IPS-18a (cell line): Measurements from ENCODE around the gene WDR26.
A peak's percentile ranks its signal among the peaks of the same experiment; 100 is the strongest.
"Not testable (repeated sequence)": the region's sequence is repeated elsewhere in the genome, so short reads cannot be mapped to it uniquely, and the experiment has no call there.

Source experiments
- H3K27ac ChIP-seq: one replicate; pipeline ENCODE4 v1.5.1; 2013; ENCODE audit warnings: low read length
- H3K27me3 ChIP-seq: one replicate; pipeline ENCODE4 v1.6.1; 2013; ENCODE audit warnings: mild to moderate bottlenecking, low read length; ENCODE audit not compliant: control insufficient read depth, insufficient read depth
- H3K36me3 ChIP-seq: one replicate; pipeline ENCODE4 v1.6.1; 2013; ENCODE audit warnings: low read depth, low read length; ENCODE audit not compliant: control insufficient read depth
- H3K4me1 ChIP-seq: one replicate; pipeline ENCODE4 v1.6.1; 2013; ENCODE audit warnings: low read depth, low read length; ENCODE audit not compliant: control insufficient read depth
- H3K4me3 ChIP-seq: one replicate; pipeline ENCODE4 v1.5.1; 2013; ENCODE audit warnings: low read length
- H3K9ac ChIP-seq: one replicate; pipeline ENCODE4 v1.6.1; 2013; ENCODE audit warnings: mild to moderate bottlenecking, low read length, moderate library complexity
- H3K9me3 ChIP-seq: one replicate; pipeline ENCODE4 v1.6.1; 2013; ENCODE audit warnings: low read depth, low read length; ENCODE audit not compliant: control insufficient read depth

WDR26 gene

DNA sequence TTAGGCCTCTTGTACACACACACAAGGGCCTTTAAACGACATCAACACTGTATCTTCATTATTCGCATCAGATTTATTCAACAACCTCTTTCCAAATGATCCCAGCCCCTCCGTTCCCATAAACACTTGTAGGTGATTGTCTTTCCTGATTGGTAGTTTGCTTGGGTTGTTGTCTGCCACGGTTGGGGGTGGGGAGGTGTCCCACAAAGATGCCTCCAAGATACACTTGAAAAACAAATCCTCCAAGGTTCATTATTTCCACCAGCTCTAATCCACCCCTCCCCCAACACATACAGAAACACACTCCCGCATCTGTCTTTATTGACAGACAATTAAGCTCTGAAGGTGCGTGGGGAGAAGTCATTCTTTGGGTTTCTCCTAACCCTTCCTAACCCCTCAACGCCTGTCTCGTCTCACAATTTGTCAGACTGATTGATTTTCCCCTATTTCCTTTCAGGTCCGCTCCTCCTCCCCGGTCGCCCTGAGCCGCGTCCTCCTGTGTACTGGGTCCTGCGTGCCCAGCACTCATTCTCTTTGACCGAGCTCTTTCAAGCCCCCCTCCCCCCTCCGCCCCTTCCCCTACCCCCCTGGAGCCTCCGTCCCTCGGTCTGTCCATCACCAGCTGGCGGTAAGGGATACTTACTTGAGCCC is 1.4 kb downstream of the WDR26 start:
- Histone ChIP-seq H3K27ac (peak overlapping the region; percentile 31), H3K4me3 (peak overlapping the region; percentile 93), H3K9me3 (no peaks in the 10 kb centered on the region), H3K27me3 (no peaks in the 10 kb centered on the region), H3K9ac (peak overlapping the region; percentile 59), H3K4me1 (peaks cover 29% of the 10 kb centered on the region), H3K36me3 (peaks cover 40% of the 10 kb centered on the region)

DNA sequence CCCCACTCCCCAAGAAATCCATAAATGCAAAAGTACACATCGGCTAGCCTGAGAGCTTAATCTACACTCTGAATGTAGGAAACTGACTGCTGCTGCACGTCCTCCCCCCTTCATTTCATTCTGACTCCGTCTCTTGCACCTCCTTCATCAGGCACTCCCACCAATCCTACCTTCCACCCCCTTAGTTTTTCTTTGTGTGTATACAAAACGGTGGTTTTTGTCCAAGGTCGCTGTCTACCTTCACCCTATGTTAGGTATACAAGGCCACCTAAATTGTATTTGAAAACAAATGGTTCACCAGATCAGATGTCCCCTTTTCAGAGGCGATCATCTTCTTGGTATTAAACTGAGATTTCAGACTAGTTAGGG is 1.9 kb downstream of the WDR26 start:
- Histone ChIP-seq H3K27ac (no peak overlapping the region), H3K9me3 (no peaks in the 10 kb centered on the region), H3K36me3 (peaks cover 44% of the 10 kb centered on the region), H3K4me1 (peaks cover 29% of the 10 kb centered on the region), H3K4me3 (peak overlapping the region; percentile 93), H3K9ac (peak overlapping the region; percentile 59), H3K27me3 (no peaks in the 10 kb centered on the region)

DNA sequence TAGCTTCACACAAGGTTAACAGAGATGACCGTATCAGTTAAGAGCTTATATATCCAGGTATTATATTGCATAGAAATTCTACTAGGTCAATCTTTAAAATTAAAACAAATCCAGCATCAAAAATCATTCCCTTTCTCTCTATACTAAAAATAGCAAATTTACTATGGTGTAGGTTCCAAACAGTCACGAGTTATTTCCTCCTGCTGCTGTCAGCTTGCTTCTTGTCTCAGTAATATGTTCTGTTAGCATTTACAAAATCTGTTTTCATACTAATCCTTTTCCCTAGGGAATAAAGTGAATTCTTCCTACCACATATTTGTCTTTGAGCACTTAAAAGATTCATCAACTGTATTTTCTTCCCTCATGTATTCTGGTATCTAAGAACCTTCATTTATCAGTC is 2.5 kb downstream of the WDR26 start:
- Histone ChIP-seq H3K9me3 (no peaks in the 10 kb centered on the region), H3K27ac (no peak overlapping the region), H3K4me3 (peak overlapping the region; percentile 93), H3K27me3 (no peaks in the 10 kb centered on the region), H3K9ac (peak overlapping the region; percentile 20), H3K36me3 (peaks cover 48% of the 10 kb centered on the region), H3K4me1 (peaks cover 29% of the 10 kb centered on the region)

DNA sequence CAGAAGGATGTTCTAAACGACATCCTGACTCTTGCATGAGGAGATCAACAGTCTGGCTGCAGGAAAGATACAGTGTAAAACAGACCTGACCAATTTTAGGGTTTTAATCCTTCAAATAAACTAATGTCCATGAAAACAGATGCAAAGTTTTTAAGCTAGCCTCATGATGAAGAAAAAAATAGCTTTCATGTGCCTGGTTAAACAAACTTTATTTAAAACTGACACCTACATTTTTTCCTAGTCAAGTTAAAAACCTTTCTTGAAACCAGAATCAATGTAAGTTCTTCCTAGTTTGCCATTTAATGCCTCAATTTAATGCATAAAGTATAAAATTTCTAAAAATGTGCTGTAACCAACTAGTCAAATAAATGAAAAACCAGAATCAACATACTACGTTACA is 2.9 kb downstream of the WDR26 start:
- H3K4me1 ChIP-seq, result peaks cover 29% of the 10 kb centered on the region
- peak overlapping the region; percentile 20 for H3K9ac ChIP-seq
- H3K4me3 ChIP-seq, result peak overlapping the region; percentile 93
- H3K36me3 ChIP-seq, result peaks cover 48% of the 10 kb centered on the region
- H3K27me3 ChIP-seq, result no peaks in the 10 kb centered on the region
- H3K27ac ChIP-seq, result no peak overlapping the region
- no peaks in the 10 kb centered on the region for H3K9me3 ChIP-seq

DNA sequence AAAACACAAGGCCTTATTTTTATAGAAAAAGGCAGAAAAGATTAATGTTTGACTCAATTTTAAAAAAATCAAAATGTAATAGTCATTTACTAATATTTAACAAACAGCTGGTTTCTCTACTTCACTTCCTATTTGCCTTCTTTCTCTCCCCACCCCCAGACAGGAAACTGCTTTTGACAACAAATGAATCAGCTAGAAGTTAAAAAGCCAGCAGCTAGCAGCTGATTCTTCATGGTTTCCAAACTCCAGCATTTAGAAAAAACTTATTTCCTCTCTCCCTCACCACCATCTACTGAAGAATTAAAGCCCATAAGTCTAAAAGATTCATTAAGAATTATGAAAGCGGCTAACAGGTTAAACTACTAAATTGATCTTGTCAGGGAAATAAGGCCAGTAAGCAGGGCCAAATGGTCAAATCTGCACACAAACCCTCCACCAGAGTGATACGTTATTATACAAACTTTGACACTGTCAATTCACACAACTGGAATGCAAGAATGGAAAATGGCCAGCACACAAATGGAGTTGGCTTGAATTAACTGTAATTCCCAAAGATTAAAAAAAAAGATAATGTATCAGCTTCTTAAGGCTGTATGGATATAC is 4.0 kb downstream of the WDR26 start:
- H3K27me3 ChIP-seq, result no peaks in the 10 kb centered on the region
- H3K9ac ChIP-seq, result no peak overlapping the region
- peaks cover 24% of the 10 kb centered on the region for H3K4me1 ChIP-seq
- H3K4me3 ChIP-seq, result no peak overlapping the region
- H3K36me3 ChIP-seq, result peaks cover 56% of the 10 kb centered on the region
- H3K9me3 ChIP-seq, result no peaks in the 10 kb centered on the region
- no peak overlapping the region for H3K27ac ChIP-seq

DNA sequence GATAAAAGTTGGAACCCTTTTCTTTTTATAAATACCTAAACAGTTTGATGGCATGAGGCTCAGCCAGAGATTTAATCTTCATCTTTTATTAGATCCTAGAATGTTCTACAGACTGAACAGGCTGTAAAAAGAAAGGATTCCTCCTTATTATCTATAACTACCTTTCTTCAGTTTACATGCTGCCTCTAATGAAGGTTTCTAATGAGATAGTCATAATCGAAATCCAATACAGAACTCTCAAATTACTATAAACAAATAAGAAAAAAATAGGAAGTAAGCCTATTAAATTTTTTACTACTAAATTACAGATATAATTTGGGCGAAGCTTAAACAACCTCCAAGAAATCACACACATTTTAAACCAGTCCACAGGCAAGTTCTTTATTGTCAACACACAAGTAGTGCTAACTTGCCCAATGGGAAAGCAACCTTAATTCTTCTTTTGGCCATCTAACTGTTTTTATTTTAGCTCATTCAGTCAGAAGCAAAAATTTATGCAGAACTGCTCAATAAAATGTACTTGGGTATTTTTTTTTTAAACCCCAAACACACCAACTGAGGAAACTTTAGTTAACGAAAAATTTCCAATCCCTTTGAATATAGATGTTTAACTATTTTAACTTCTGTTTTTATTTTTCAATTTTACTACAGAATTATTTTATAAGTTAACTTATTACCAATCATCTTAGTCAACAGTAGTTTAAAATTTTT is 4.8 kb downstream of the WDR26 start:
- Histone ChIP-seq H3K27me3 (no peaks in the 10 kb centered on the region), H3K27ac (no peak overlapping the region), H3K9me3 (no peaks in the 10 kb centered on the region), H3K4me3 (no peak overlapping the region), H3K36me3 (peaks cover 64% of the 10 kb centered on the region), H3K4me1 (peaks cover 20% of the 10 kb centered on the region), H3K9ac (no peak overlapping the region)

DNA sequence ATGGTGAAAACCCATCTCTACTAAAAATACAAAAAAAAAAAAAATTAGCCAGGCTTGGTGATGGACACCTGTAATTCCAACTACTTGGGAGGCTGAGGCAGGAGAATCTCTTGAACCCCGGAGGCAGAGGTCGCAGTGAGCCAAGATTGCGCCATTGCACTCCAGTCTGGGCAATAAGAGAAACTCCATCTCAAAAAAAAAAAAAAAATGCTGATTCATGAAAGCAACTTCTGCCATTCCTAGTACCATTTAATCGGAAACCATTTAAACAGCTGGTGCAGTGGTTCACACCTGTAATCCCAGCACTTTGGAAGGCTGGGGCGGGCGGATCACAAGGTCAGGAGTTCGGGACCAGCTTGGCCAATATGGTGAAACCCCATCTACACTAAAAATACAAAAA is 5.9 kb downstream of the WDR26 start:
- not testable (repeated sequence) for H3K9me3 ChIP-seq, H3K4me3 ChIP-seq, H3K27me3 ChIP-seq, H3K27ac ChIP-seq, H3K9ac ChIP-seq
- Histone ChIP-seq H3K4me1 (peaks cover 20% of the 10 kb centered on the region), H3K36me3 (peaks cover 75% of the 10 kb centered on the region)

DNA sequence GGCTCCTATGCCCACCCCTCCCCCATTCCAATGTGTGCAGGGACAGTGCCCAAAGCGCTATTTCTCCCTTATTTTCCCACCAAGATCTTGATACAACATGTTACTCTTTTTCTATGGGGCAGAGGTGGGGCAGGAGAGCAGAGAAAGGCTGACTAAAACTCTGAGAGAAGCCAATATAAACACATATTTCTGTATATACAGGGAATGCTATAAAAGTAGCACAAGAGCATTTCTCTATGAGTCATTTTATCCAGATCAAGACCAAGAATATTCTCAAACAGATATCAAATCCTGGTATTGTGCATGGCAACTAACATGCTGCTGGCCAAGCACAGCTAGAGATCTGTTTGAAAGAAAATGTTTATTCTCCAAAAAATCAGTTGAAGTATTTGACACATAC is 7.3 kb downstream of the WDR26 start:
- H3K9me3 ChIP-seq, result no peaks in the 10 kb centered on the region
- no peaks in the 10 kb centered on the region for H3K27me3 ChIP-seq
- peaks cover 82% of the 10 kb centered on the region for H3K36me3 ChIP-seq
- peaks cover 11% of the 10 kb centered on the region for H3K4me1 ChIP-seq
- H3K27ac ChIP-seq, result no peak overlapping the region
- no peak overlapping the region for H3K9ac ChIP-seq
- no peak overlapping the region for H3K4me3 ChIP-seq

DNA sequence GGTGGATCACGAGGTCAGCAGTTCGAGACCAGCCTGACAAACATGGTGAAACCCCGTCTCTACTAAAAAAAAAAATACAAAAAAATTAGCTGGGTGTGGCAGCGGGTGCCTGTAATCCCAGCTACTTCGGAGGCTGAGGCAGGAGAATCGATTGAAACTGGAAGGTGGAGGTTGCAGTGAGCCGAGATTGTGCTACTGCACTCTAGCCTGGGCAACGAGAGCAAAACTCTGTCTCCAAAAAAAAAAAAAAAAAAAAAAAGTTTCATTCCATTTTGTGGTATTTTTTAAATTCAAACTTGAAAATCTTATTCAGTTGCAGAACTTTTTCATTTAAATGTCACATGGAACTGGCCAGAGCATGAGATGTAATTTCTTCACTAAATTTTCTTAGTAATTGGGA is 7.7 kb downstream of the WDR26 start:
- not testable (repeated sequence) for H3K9ac ChIP-seq, H3K27me3 ChIP-seq, H3K4me1 ChIP-seq, H3K9me3 ChIP-seq, H3K4me3 ChIP-seq, H3K27ac ChIP-seq
- peaks cover 82% of the 10 kb centered on the region for H3K36me3 ChIP-seq

DNA sequence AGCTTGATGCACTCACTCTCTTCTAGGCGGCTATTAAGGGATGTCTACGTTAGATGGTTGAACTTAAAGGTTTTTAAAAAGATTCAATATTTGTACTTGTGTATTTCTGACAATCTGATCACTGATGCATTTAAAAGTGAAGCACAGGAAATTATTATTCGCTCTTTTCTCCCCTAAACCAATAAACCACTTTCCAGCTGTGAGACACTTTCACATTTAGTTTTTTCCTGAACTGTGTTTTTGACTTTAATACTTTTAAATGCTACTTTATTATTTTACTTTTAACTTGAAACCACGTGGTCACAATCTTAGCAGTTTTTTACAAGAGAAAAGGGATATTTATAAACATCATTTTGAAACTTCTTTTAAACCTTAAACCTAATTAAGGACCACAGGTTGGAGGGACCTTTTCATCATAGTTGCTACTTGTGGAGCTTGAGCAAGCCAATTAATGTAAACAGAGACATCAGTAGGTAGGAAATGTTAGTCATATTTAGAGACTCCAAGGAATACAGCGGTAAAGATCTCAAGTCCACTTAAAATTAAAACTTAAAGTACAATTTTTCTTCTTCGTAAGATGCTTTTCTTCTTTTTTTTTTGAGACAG is 9.2 kb downstream of the WDR26 start:
- Histone ChIP-seq H3K27me3 (no peaks in the 10 kb centered on the region), H3K36me3 (peaks cover 81% of the 10 kb centered on the region), H3K9ac (no peak overlapping the region), H3K9me3 (no peaks in the 10 kb centered on the region), H3K4me1 (no peaks in the 10 kb centered on the region), H3K27ac (no peak overlapping the region), H3K4me3 (no peak overlapping the region)

DNA sequence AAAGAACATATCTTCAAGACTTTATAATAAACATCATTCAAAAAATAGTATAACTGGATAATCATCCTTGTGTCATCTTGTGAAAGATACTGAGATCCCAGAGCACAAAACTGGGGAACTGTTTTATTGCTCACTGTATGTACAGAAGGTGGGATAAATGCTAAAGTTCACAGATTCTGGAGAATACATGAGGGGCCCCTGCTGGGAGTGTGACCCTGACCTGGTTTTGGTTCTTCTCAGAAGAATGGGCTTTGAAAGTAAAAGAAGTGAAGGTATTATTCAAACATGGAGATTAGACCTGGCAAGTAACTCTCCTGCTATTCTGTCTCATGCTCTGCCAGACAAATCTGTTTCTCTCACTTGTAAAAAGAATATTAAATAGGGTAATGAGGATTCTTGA is 14.5 kb downstream of the WDR26 start:
- Histone ChIP-seq H3K36me3 (peaks cover 92% of the 10 kb centered on the region), H3K4me1 (no peaks in the 10 kb centered on the region), H3K9ac (no peak overlapping the region), H3K4me3 (no peak overlapping the region), H3K27me3 (no peaks in the 10 kb centered on the region), H3K9me3 (no peaks in the 10 kb centered on the region), H3K27ac (no peak overlapping the region)
